Medulla oblongata (tissue), 1 donor: ENCODE measurements around the gene STK35.

Experiments
- DNase-seq: peaks from one replicate; pipeline ENCODE4 v3.0.0-alpha.2; 2015; ENCODE audit errors: extremely low spot score

STK35 gene

GRCh38 chr20:2135013-2135412 is 33.4 kb downstream of the STK35 start:
- DNase-seq: no peak

DNA sequence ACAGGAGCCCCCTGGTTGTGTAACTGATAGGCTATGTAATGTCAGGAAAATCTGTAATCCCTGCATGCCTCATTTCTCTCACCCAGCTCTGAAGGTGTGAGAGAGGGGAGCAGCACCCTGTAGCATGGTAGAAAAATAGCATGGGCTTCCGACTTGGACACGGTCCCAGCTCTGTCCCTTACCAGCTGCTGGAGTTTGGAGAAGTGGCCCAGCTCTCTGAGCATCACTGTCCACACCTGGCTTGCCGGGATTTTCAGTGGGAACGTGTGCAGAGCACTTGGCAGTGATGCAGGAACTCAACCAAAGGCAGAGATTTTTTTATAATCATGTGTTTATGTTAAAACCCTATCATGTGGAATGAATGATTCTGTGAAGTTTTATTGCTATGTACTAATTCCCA is 34.6 kb downstream of the STK35 start:
- DNase-seq: no peak

DNA sequence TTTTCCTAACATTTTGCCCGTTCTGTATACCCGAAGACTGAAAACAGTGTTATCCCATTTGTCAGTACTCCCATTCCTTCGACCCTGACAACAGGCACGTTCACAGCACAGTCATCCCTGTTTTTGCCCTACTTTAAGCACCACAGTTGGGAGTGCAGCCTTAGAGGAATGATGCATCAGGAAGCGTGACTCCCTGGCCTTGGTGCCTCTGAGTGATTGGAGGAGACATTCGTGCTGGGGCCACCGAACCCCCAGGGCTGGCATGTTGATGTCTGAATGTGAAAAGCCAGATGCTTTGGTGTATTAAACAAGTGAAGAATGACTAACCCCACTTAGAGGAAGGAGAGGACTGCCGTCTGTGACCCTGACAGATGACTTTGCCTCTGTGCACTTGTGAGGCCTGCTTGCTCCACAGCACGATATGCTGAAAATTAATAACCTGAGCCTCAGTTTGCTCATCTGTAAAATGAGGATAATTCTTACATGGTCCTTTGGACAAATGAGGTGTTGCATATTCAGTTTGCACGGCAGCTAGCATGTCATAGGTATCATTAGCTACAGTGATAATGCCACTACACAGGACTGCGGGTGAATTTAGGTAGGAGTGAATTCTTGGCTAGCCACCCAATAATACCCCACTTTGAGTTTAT is 36.0 kb downstream of the STK35 start:
- no peak for DNase-seq

GRCh38 chr20:2138396-2138795 is 36.8 kb downstream of the STK35 start:
- DNase-seq: no peak

DNA sequence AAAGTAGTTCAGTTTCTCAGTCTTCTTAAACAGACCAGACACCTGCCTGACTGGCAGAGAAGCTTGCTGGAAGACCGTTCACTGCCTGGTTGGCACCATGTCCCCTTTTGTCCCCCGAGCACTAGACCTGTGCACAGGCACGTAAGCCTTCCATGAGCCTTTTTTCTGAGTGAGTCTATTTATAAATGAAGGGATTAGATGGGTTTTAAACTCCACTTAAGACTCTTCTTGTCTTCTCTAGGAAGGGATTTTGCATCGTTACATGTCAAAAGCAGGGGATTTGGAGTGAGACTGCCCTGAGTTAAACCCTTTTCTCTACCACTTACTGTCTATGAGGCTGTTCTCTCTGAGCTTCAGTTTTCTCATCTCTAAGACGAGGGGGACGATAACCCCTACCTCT is 37.6 kb downstream of the STK35 start:
- no peak for DNase-seq

DNA sequence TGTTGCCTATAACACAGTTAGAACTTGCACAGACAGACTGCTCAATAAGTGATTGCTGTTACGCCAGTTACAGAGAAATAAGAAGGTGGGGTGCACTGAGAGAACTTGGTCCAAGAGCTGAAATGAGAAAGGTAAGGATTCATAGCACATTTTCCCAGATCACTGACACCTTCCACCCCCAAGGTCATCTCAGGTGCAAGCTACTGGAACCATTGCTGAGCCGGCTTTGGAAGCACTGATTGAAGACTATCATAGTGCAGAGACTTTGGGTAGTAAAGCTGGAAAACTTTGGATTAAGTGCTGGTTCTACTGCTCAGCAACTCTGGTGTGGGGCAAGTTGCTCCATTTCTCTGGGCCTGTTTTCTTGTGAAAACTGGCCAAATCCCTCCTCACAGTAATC is 38.1 kb downstream of the STK35 start:
- DNase-seq: no peak

- DNase-seq: peak; percentile 26
Observed at GRCh38 chr20:2140561-2140960, 38.9 kb downstream of the STK35 start.

- no peak for DNase-seq
Observed at GRCh38 chr20:2141600-2142575, 40.3 kb downstream of the STK35 start.

DNA sequence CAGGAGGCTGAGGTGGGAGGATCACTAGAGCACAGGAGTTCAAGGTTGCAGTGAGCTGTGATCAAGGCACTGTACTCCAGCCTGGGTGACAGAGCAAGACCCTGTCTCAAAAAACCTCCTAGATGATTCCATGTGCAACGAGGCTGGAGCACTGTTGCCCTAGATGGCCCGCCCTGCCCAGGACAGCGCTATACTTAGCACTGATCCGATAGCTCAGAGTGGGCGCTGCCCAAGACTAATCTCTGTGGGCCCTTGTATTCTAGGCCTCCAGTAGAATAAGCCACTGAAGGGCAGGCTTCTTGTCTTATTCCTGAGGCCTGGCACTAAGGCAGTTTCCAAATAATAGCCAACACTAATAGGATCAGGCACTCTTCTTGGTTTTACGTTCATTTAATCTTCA is 41.0 kb downstream of the STK35 start:
- no peak for DNase-seq

DNA sequence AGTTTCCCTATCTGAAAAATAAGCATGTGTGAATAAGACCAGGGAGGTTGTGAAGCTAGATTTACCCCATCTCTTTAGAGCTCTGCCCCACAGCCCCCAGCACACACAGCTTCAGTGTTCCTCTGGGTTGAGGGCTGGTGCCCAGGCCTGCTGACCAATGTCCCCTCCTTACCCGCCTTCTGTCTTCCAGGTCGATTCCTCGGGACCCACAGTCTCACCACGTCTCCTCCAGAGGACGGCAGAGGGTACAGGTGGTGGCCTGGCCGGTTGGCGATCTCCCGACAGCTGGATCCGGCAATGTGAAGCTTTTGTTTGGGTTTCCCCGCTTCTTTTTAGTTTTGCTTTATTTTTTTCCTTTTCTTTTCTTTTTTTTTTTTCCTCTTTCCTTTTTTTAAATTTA is 42.0 kb downstream of the STK35 start:
- DNase-seq: no peak

DNA sequence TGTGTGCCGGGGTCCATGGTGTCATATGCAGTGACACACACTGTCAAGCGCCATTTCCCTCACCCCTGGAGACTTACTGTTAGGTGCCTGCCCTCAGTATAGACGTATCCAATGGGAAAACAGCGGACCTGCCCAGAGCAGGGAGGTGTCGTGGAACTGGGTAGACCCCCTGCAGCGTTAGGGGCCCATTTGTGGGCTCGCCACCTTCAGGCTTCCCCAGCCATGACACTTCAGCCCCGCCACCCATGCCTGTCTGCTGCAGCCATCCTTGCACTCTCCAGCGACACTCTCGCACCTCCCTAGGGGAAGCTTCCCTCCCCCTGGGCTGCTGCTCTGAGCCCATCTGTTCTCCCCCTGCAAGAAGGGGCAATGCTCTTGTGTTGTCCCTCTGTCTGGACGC is 43.2 kb downstream of the STK35 start:
- DNase-seq: no peak

DNA sequence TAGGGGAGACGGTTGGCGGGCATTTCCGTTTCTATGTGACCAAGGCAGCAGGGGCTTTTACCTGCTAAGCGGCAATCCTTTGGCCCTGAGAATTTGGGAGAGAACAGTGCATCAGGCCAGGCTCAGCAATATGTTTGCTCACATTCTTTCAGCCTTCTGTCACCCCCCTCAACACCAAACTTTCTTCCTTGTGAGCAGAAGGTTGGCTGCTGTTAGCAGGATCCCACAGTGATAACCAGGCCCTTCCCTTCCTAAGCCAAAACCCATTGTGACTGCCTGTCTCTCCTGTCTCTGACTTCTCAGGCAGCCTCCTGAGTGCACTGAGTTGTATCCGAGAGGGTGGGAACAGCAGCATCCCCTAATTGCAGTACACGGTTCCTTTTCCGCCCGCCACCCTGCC is 43.7 kb downstream of the STK35 start:
- no peak for DNase-seq

DNA sequence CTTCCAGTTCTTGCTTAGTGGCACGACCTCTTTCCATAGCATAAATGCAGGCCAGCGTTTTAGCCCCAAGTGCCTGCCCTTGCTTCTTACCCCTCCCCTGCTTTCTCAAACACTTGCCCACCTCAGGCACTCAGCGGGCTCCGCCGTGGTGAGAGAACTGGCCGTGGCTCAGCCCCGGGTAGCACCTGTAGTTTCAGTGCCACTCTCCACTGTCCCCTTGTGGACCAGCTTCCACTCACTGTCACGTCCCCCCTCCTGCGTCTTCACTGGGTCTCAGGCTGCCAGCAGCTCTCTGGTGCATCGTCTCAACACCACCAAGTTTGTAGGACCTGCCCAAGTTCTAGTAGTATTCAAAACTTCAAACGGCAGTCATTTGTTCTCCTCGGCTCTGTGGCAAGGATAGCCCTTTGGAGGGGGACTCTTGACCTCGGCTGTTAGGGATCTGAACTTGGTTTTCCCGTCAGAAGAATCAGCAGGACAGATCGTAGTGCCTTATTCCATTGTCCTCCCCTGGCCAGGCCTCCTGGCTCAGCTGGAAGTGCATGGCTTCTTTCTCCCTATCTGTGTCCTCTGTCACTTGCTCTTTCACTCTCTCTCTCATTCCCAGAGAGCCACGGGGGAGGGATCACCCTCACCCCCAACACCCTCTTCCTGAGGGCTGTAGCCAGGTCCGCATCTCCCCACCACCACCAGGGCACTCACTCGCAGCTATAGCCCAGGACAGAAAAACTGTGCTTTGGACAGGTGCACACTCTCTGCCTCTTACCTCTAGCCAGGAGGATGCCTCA is 44.6 kb downstream of the STK35 start:
- no peak for DNase-seq

- DNase-seq: no peak
Observed at GRCh38 chr20:2149507-2149906, 47.9 kb downstream of the STK35 start.

GRCh38 chr20:2150660-2151059 is 49.0 kb downstream of the STK35 start:
- no peak for DNase-seq

DNA sequence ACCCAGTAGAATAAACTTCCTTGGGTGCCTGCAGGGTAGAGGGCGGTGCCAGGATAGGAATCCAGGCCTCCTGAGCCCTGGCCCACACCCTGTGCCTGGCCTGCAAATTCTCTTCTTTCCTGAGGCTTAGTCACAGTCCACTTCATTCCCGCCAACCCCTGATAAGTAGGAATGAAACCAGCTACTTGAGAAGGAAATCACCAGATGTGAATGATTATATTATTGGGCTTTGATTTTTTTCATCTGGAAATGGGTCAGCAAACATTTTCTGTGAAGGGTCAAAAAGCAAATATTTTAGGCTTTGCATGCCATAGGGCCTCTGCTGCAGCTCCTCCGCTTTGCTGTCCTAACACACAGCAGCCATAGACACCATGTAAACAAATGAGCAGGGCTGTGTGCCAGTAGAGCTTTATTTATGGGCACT is 50.2 kb downstream of the STK35 start:
- no peak for DNase-seq

- DNase-seq: no peak
Observed at GRCh38 chr20:2152317-2152716, 50.7 kb downstream of the STK35 start.

GRCh38 chr20:2153326-2153725 is 51.7 kb downstream of the STK35 start:
- no peak for DNase-seq

DNA sequence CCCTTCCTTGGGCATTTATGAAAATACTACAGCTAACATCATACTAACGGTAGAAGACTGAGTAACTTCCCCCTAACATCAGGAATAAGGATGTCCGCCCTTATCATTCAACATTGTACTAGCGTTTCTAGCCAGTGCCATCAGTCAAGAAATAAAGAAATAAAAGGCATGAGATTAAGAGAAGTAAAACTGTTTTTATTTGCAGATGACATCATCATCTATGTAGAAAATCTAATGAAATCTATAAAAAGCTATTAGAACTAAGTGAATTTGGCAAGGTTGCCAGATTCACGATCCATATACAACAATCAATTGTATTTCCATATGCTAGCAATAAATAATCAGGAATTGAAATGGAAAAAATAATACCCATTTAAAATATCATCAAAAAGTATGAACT is 54.6 kb downstream of the STK35 start:
- DNase-seq: no peak

- DNase-seq: no peak
Observed at GRCh38 chr20:2156666-2157624, 55.3 kb downstream of the STK35 start.

DNA sequence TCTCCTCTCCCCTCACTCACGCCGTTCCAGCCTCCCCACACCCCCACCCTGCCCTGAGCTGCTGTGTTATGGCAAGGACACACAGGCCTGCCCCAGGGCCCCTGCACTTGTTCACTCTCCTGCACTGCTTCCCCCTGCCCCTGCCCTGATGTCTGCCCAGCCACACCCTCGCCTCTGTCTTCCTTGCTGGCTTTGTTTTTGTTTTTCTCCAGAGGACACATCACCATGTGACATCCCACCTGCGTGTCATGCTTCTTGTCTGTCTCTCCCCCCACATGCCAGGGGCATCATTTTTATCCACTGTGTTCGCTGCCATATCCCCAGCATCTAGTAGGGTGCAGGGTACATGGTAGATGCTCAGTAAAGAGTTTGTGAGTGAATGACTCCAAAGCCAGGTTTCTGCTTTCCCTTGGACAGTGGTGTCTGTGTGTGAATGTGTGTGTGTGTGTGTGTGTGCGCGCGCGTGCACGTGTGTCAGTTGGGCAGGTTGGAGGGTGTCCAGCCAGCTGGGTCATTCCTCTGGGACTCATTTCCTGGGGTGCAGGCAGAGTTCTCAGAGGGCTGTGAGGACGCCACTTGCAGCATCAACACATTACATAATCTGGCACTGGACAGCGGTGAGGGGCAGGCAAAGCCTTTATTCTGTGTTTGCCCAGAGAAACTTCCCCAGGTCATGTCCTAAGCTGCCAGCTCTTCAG is 60.6 kb downstream of the STK35 start:
- peak; percentile 2 for DNase-seq
